Measurements from ENCODE around the gene ULBP3. TPM values are rescaled to one million over a fixed set of nuclear protein-coding genes. Genes with fewer than 3 reads are reported as not detected.

Gene ULBP3
- total and polyA plus RNA-seq, 2 donors (not counting 1 experiment from before 2014, with no cell fraction given), result 10.2 to 18.8 TPM

GRCh38 chr6:150053450-150053849, 15.5 kb downstream of the ULBP3 start:
- H3K9ac ChIP-seq (ENCODE audit: insufficient read depth, low read length), result no peak overlapping the region

GRCh38 chr6:150050846-150051245, 18.1 kb downstream of the ULBP3 start:
- Histone ChIP-seq H3K4me2 (ENCODE audit: extremely low read depth, insufficient read depth, low read length) (no peak overlapping the region), H3K9ac (ENCODE audit: insufficient read depth, low read length) (no peak overlapping the region), H3K4me3 (replicated peaks in 1 of 4; ENCODE audit: control extremely low read depth in 1 of 4, insufficient read depth in 1 of 4, low read depth in 3 of 4, low read length in 4 of 4) (no peak overlapping the region), H3K9me3 (ENCODE audit: control insufficient read depth, insufficient read depth, low read depth, low read length) (no peaks in the 10 kb centered on the region), H3K36me3 (ENCODE audit: control insufficient read depth, insufficient read depth, low read length) (no peaks in the 10 kb centered on the region), H3K27ac (ENCODE audit: insufficient read depth, low read length) (no peak overlapping the region), H3K4me1 (ENCODE audit: control insufficient read depth, extremely low read depth, insufficient read depth, low read length) (no peaks in the 10 kb centered on the region), H2AFZ (ENCODE audit: low read length) (no peak overlapping the region), H3K27me3 (ENCODE audit: control insufficient read depth, insufficient read depth, low read length) (peaks cover 24% of the 10 kb centered on the region), H3K79me2 (ENCODE audit: control insufficient read depth, insufficient read depth, low read length) (no peaks in the 10 kb centered on the region), H4K20me1 (ENCODE audit: control insufficient read depth, extremely low read depth, insufficient read depth, low read length) (no peaks in the 10 kb centered on the region)
- no peak for DNase-seq (ENCODE audit: low read depth in 2 of 2)
- TF ChIP-seq CTCF (conservative IDR thresholded peaks at IDR 0.05 in 1 of 2, IDR thresholded peaks at IDR 0.05 in 1 of 2; ENCODE audit: low read depth in 1 of 2, low read length in 2 of 2) (no peak), EZH2 (IDR thresholded peaks at IDR 0.05; ENCODE audit: low read length, missing control alignments) (no peak)

More at GRCh38 chr6:150053450-150053849, 15.5 kb downstream of the ULBP3 start:
- H3K36me3 ChIP-seq (ENCODE audit: control insufficient read depth, insufficient read depth, low read length), result no peaks in the 10 kb centered on the region
- no peaks in the 10 kb centered on the region for H3K9me3 ChIP-seq (ENCODE audit: control insufficient read depth, insufficient read depth, low read depth, low read length)
- H3K27ac ChIP-seq (ENCODE audit: insufficient read depth, low read length), result no peak overlapping the region
- H3K4me2 ChIP-seq (ENCODE audit: extremely low read depth, insufficient read depth, low read length), result no peak overlapping the region
- H3K79me2 ChIP-seq (ENCODE audit: control insufficient read depth, insufficient read depth, low read length), result no peaks in the 10 kb centered on the region
- no peak overlapping the region for H2AFZ ChIP-seq (ENCODE audit: low read length)
- H4K20me1 ChIP-seq (ENCODE audit: control insufficient read depth, extremely low read depth, insufficient read depth, low read length), result no peaks in the 10 kb centered on the region
- TF ChIP-seq CTCF (conservative IDR thresholded peaks at IDR 0.05 in 1 of 2, IDR thresholded peaks at IDR 0.05 in 1 of 2; ENCODE audit: low read depth in 1 of 2, low read length in 2 of 2) (no peak), EZH2 (IDR thresholded peaks at IDR 0.05; ENCODE audit: low read length, missing control alignments) (no peak)
- H3K27me3 ChIP-seq (ENCODE audit: control insufficient read depth, insufficient read depth, low read length), result peaks cover 27% of the 10 kb centered on the region
- DNase-seq (ENCODE audit: low read depth in 2 of 2), result no peak
- H3K4me3 ChIP-seq (replicated peaks in 1 of 4; ENCODE audit: control extremely low read depth in 1 of 4, insufficient read depth in 1 of 4, low read depth in 3 of 4, low read length in 4 of 4), result no peak overlapping the region
- H3K4me1 ChIP-seq (ENCODE audit: control insufficient read depth, extremely low read depth, insufficient read depth, low read length), result no peaks in the 10 kb centered on the region

- Histone ChIP-seq H3K4me3 (replicated peaks in 1 of 4; ENCODE audit: control extremely low read depth in 1 of 4, insufficient read depth in 1 of 4, low read depth in 3 of 4, low read length in 4 of 4) (no peak overlapping the region), H3K9me3 (ENCODE audit: control insufficient read depth, insufficient read depth, low read depth, low read length) (no peaks in the 10 kb centered on the region), H3K27ac (ENCODE audit: insufficient read depth, low read length) (no peak overlapping the region), H3K79me2 (ENCODE audit: control insufficient read depth, insufficient read depth, low read length) (no peaks in the 10 kb centered on the region), H2AFZ (ENCODE audit: low read length) (no peak overlapping the region), H3K36me3 (ENCODE audit: control insufficient read depth, insufficient read depth, low read length) (no peaks in the 10 kb centered on the region), H4K20me1 (ENCODE audit: control insufficient read depth, extremely low read depth, insufficient read depth, low read length) (no peaks in the 10 kb centered on the region), H3K4me2 (ENCODE audit: extremely low read depth, insufficient read depth, low read length) (no peak overlapping the region), H3K27me3 (ENCODE audit: control insufficient read depth, insufficient read depth, low read length) (peaks cover 16% of the 10 kb centered on the region), H3K4me1 (ENCODE audit: control insufficient read depth, extremely low read depth, insufficient read depth, low read length) (no peaks in the 10 kb centered on the region), H3K9ac (ENCODE audit: insufficient read depth, low read length) (no peak overlapping the region)
- TF ChIP-seq EZH2 (IDR thresholded peaks at IDR 0.05; ENCODE audit: low read length, missing control alignments) (no peak), CTCF (conservative IDR thresholded peaks at IDR 0.05 in 1 of 2, IDR thresholded peaks at IDR 0.05 in 1 of 2; ENCODE audit: low read depth in 1 of 2, low read length in 2 of 2) (no peak)
- DNase-seq (ENCODE audit: low read depth in 2 of 2), result no peak
Observed at GRCh38 chr6:150048099-150048498, 20.8 kb downstream of the ULBP3 start.
